ENCODE measurements around the gene LUZP1.

The LUZP1 gene

GRCh38 chr1:23156940-23157339 lies 11.7 kb downstream of the LUZP1 start:
- DNase-seq (ENCODE audit: low read depth, low spot score) = no peak

DNA sequence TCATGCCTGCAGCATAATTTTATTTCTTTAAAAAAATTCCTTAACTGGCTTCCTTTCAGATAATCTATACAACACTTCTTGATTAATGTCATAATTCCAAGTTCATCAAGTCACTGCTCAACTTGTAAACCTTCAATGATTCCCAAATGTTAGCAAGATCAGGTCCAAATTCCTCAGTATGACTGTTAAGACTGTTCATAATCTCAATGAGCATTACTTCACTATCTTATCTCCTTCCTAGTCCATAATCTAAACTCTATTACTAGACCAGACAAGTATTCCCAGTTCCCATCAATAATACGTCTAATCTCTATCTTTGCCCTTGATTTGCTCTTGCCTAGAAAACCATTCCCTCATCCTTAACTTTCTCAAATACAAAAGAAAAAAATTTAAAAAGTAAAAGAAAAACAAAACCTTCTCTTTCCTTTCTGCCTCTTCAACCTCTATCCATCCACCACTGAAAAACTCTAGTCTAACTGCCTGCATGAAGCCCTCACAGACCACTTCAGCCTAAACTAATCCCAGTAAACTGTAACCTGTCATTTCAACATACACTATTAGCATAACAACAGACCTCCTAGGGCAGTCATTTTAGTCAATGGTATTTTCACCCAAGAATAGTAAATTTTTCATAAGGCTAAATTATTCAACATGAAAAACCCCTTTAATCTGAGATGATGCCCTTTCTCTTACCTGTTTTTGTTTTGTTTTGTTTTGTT lies 15.5 kb downstream of the LUZP1 start:
- no peak for DNase-seq (ENCODE audit: low read depth, low spot score)

- DNase-seq (ENCODE audit: low read depth, low spot score) = no peak
Observed at GRCh38 chr1:23150742-23151141, 17.9 kb downstream of the LUZP1 start.

DNA sequence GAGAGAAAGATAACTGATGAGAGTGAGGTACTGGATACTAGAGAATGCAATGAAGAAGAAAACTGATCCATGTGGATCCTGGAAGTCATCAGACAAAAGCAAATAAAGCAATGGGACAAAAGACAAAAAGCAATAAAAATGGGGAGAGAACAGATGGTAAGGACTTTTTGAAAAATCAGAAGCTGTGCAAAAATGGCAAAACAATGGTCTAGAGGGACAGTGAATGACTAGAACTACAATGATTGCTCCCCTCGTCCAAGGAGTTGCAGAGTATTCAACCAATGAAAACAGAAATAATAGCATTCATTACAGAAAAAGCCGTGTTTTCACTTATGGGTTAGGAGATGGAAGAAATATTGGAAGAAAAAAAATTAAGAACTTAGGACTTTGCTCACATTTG lies 18.5 kb downstream of the LUZP1 start:
- no peak for DNase-seq (ENCODE audit: low read depth, low spot score)

GRCh38 chr1:23149114-23149513 lies 19.5 kb downstream of the LUZP1 start:
- DNase-seq (ENCODE audit: low read depth, low spot score) = no peak

- DNase-seq (ENCODE audit: low read depth, low spot score) = no peak
Observed at GRCh38 chr1:23148084-23148483, 20.6 kb downstream of the LUZP1 start.

GRCh38 chr1:23140940-23141596 lies 27.6 kb downstream of the LUZP1 start:
- no peak for DNase-seq (ENCODE audit: low read depth, low spot score)

DNA sequence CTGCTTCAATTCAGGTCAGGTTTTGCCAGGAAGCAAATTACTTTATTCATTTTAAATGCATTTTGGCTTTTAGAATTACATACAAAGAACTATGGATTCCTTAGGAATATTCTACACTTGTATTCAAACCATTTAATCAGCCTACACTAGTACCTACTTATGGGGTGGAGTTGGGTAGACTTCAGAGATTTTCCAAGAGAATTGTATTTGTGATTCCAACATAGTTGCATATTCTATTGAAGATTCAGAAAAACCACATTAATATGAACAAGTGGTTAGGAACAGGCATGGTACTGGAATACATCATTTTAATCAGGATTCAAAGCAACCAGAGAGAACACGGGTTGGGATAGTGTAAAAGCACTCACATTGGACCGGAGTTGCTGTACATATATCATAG lies 33.4 kb downstream of the LUZP1 start:
- DNase-seq (ENCODE audit: low read depth, low spot score) = no peak

- DNase-seq (ENCODE audit: low read depth, low spot score) = no peak
Observed at GRCh38 chr1:23134055-23134454, 34.6 kb downstream of the LUZP1 start.

- no peak for DNase-seq (ENCODE audit: low read depth, low spot score)
Observed at GRCh38 chr1:23133587-23133986, 35.1 kb downstream of the LUZP1 start.

GRCh38 chr1:23132033-23132432 lies 36.6 kb downstream of the LUZP1 start:
- DNase-seq (ENCODE audit: low read depth, low spot score) = no peak

DNA sequence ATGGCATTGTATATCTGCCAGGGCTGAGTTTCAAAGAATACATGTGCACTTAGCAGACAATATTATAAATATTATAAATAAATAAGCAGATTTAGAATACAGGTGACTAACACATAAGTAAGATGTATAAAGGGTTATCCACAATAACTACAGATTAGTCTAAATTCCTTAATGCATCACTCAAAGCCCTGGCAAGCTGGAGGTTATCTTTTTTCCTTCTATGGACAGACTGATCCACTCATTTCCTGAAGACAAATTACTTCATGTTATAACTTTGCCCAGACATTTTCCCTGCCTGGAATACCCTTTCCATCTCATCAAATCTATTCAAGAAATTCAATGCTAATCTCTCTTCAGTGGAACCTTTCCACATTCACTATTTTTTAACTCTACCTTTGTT lies 38.8 kb downstream of the LUZP1 start:
- DNase-seq (ENCODE audit: low read depth, low spot score) = no peak

DNA sequence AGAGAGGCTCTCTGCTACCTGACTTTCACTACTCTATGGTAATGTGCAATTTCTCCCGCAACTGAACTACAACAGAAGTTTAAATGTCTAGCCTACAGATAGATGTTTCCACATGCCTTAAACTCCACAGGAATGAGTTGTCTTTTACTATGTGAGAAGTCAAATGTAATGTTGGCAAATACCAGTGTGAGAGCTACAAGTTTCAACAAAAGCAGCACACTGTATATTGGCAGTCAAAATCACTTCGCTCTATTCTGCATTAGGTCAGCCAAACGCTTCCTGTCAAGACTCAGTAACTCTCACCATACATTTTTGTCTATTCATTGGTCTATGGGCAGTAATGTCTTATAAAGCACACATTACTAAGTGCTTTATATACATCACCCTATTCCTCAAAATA lies 41.9 kb downstream of the LUZP1 start:
- DNase-seq (ENCODE audit: low read depth, low spot score) = no peak

GRCh38 chr1:23126200-23126599 lies 42.5 kb downstream of the LUZP1 start:
- DNase-seq (ENCODE audit: low read depth, low spot score) = no peak

DNA sequence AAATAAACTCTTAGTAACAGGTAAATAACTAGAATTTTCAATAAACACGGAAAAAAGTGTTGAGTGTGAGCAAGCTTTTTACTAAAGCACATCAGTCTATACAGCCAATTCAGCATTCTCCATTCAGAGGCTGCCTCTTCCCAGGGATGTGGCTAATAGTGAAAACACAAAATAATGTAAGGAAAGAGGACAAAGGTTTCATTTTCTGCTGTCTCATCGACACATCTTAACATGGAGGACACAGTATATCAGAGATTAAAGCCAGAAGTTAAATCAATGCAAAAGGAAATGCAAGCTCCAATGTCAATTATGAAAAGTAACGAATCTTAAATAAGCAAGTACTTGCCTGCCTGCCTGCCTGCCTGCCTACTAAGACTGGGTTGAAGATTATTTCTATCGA lies 43.2 kb downstream of the LUZP1 start:
- DNase-seq (ENCODE audit: low read depth, low spot score) = no peak

DNA sequence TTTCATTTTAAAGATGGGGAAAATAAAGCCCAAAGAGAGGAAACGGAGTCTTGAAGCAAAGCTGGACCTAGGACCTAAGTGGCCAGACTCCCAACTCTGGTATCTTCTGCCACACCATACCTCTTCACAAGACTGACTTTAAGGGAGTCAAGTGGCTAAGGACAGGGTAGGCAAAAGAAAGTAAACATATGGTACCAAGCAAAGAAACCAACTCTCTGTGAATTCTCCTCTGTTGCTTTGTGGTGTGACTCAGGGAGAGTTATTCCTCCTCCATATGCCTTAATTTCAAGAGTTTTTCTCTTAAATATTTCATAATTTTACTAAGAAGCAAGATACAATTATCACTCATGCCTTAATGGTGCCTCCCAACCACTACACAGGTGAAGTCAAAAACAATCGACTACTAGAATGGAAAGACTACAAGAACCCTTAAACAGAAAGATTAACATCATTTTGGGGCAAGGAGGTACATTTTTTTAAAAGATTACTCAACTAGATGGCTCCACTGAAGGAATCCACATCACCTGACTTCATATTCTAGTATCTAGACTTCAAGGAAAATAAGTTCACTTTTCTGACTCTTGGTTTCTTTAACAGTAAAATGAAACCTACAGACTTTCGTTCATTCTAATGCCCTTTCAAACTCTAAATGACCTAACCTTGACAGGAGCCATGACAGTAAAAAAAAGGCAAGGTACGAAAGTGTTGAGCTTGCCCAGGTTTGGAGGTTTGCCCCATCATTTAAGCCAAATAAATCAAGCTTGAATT lies 44.2 kb downstream of the LUZP1 start:
- no peak for DNase-seq (ENCODE audit: low read depth, low spot score)

DNA sequence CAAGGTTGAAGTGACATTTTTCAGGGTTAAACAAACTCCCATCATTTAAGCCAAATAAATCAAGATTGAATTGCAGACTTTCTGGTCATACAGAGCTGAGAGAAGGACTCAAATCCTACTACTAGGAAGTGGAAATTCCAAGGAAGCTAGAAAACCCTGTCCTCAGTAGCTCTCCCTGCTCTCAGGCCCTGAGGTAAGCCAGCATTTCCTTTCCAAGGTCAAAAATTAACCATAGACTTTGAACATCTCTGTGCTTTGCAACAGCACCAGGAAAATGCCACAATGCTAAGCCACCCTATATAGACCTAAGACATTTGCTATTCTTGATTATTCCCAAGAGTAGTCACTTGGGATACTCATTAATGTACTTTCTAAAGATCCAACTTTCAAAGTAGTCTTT lies 45.1 kb downstream of the LUZP1 start:
- DNase-seq (ENCODE audit: low read depth, low spot score) = no peak

GRCh38 chr1:23122796-23123195 lies 45.9 kb downstream of the LUZP1 start:
- DNase-seq (ENCODE audit: low read depth, low spot score) = no peak

DNA sequence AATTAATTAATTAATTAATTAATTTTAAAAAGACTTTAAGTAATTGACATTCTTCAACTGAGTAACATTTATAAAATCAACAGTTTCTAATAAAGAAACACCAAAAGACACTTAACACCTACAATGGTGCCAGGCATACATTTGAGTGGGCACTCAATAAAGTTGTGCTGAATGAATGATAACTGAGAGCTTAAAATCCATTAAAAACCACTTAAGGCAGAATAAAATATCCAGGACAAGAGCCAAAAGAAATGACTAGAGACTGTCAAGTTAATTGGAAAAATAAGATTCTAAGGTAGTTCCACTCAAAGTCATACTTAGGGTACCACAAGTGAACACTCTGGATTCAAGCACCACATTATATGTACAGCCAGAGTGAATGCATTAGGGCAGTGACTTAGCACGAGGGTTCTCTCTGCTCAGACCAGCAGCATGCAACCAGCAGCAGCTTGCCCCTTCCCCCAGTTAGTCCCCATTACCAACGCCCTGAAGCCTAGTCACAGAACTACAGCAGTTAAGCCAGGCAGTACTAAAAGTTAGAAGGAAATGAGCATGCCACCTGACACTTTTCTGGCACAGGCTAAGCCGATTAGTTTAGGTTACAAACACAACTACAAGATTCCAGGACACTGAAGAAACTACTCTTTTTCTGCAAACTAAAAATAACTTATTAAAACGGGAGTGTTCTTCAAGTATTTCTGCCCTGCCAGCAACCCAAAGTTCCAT lies 46.5 kb downstream of the LUZP1 start:
- no peak for DNase-seq (ENCODE audit: low read depth, low spot score)

DNA sequence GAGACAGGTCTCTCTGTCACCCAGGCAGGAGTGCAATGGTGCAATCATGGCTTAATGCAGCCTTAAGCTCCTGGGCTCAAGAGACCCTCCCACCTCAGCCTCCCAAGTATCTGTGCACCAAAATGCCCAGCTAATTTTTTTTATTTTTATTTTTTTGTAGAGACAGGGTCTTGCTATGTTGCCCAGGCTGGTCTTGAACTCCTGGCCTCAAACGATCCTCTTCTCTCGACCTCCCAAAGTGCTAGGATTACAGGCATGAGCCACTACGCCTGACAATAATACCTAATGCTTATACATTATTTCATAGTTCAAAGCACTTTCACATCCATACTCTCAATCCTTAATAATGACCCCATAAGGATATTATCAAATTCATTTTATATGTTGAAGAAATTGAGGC lies 48.3 kb downstream of the LUZP1 start:
- DNase-seq (ENCODE audit: low read depth, low spot score) = no peak

GRCh38 chr1:23118957-23119792 lies 49.5 kb downstream of the LUZP1 start:
- DNase-seq (ENCODE audit: low read depth, low spot score) = no peak
